ENCODE measurements around the gene PKD1.

- TF ChIP-seq CTCF (IDR thresholded peaks at IDR 0.05) (no peak), EZH2 (IDR thresholded peaks at IDR 0.05; ENCODE audit: borderline replicate concordance, insufficient read depth, low read depth, low read length, poor library complexity, severe bottlenecking) (no peak)
Measured at GRCh38 chr16:2172688-2173335, 37.1 kb upstream of the PKD1 start.

Measured in B cell (primary cell).